HepG2 (cell line): ENCODE data around the gene ZFP36L2. TPM values are rescaled to one million over a fixed set of nuclear protein-coding genes. Genes with fewer than 3 reads are reported as not detected.
A peak's percentile ranks its signal among the peaks of the same experiment; 100 is the strongest.

ENCODE experiments used
- GATAD1 ChIP-seq: IDR thresholded peaks from 2 replicates; pipeline ENCODE4 v1.6.1; 2016; ENCODE audit warnings: missing genetic modification reagents, missing compliant biosample characterization
- GTF3A ChIP-seq: sonication (generic); formaldehyde crosslinking; conservative IDR thresholded peaks from 2 replicates; pipeline ENCODE4 v1.4.0; 2020; ENCODE audit warnings: mild to moderate bottlenecking, missing genetic modification reagents
- IRX3 ChIP-seq: sonication (generic); formaldehyde crosslinking; IDR thresholded peaks from 2 replicates; pipeline ENCODE4 v1.8.1; 2023; ENCODE audit warnings: mild to moderate bottlenecking, low read depth, missing genetic modification reagents, borderline replicate concordance
- MAZ ChIP-seq, 2 experiments: sonication (generic) in 1 of 2; formaldehyde crosslinking in 1 of 2; IDR thresholded peaks; 2 replicates each; pipeline versions ENCODE4 v1.5.0 to v1.6.1; 2012 to 2020; ENCODE audit warnings: low read depth in 2 of 2, mild to moderate bottlenecking in 2 of 2, borderline replicate concordance in 1 of 2, improper control_type of control experiment in 1 of 2, low read length in 1 of 2, missing genetic modification reagents in 1 of 2, moderate library complexity in 1 of 2
- MED1 ChIP-seq: sonication (generic); formaldehyde crosslinking; IDR thresholded peaks from 2 replicates; pipeline ENCODE4 v1.4.0; 2020; ENCODE audit warnings: missing genetic modification reagents
- NFKB2 ChIP-seq: sonication (generic); formaldehyde crosslinking; IDR thresholded peaks from 2 replicates; pipeline ENCODE4 v1.4.0; 2020; ENCODE audit warnings: missing genetic modification reagents, borderline replicate concordance
- RBFOX2 ChIP-seq: fragments of 200-400 bp; formaldehyde crosslinking; IDR thresholded peaks from 2 replicates; pipeline ENCODE4 v1.6.1; 2017; ENCODE audit warnings: low read depth, mild to moderate bottlenecking, low read length
- THAP11 ChIP-seq: IDR thresholded peaks from 2 replicates; pipeline ENCODE4 v1.6.1; 2016; ENCODE audit warnings: missing biosample characterization, missing genetic modification reagents
- TSC22D2 ChIP-seq: sonication (generic); formaldehyde crosslinking; IDR thresholded peaks from 2 replicates; pipeline ENCODE4 v1.5.1; 2020; ENCODE audit warnings: missing genetic modification reagents, mild to moderate bottlenecking, borderline replicate concordance
- ZBTB7B ChIP-seq: sonication (generic); formaldehyde crosslinking; IDR thresholded peaks from 2 replicates; pipeline ENCODE4 v1.4.0; 2020; ENCODE audit warnings: missing genetic modification reagents
- ZC3H13 ChIP-seq: sonication (generic); formaldehyde crosslinking; IDR thresholded peaks from 2 replicates; pipeline ENCODE4 v1.8.1; 2023; ENCODE audit warnings: mild to moderate bottlenecking, missing genetic modification reagents, moderate library complexity
- ZMAT3 ChIP-seq: sonication (generic); formaldehyde crosslinking; conservative IDR thresholded peaks from 2 replicates; pipeline ENCODE4 v1.7.0; 2021; ENCODE audit warnings: missing genetic modification reagents
- ZNF138 ChIP-seq: sonication (generic); formaldehyde crosslinking; IDR thresholded peaks from 2 replicates; pipeline ENCODE4 v1.5.0; 2020; ENCODE audit warnings: mild to moderate bottlenecking, low read depth, missing genetic modification reagents
- ZNF598 ChIP-seq: sonication (generic); formaldehyde crosslinking; IDR thresholded peaks from 2 replicates; pipeline ENCODE4 v1.5.1; 2020; ENCODE audit warnings: mild to moderate bottlenecking, missing genetic modification reagents, borderline replicate concordance
- ZSCAN25 ChIP-seq: sonication (generic); formaldehyde crosslinking; IDR thresholded peaks from 2 replicates; pipeline ENCODE4 v1.8.0; 2022; ENCODE audit warnings: mild to moderate bottlenecking, missing genetic modification reagents
- ZSCAN29 ChIP-seq: sonication (generic); formaldehyde crosslinking; conservative IDR thresholded peaks from 2 replicates; pipeline ENCODE4 v1.4.0; 2020; ENCODE audit warnings: mild to moderate bottlenecking, missing genetic modification reagents
- polyA plus RNA-seq, 8 experiments: library from polyadenylated mRNA; depleted of rRNA in 3 of 8; stranded (reverse) in 7 of 8; unstranded in 1 of 8; fragments of >200 nt; fragmentation: Illumina TruSeq in 4 of 8; extraction: Trizol in 4 of 8; gene quantifications; 2 replicates each; pipeline versions ENCODE4 v1.2.1 to v1.2.3, GENCODE V29; 2011 to 2016; ENCODE audit warnings: low read depth in 4 of 8, missing spikeins in 1 of 8, mixed read lengths in 1 of 8; ENCODE audit not compliant: insufficient read depth in 1 of 8
- total RNA-seq, 5 experiments: library from RNA; depleted of rRNA; stranded (reverse); fragments of >200 nt; fragmentation: Illumina TruSeq; extraction: Trizol; gene quantifications; 2 replicates each; pipeline ENCODE4 v1.2.3, GENCODE V29; 2016; ENCODE audit warnings: low read depth in 1 of 5
- TF ChIP-seq, protein P1 (sequence below): sonication (generic); formaldehyde crosslinking; IDR thresholded peaks from 2 replicates; pipeline ENCODE4 v1.4.0; 2020; ENCODE audit warnings: low read depth, missing genetic modification reagents
- TF ChIP-seq, protein P2 (sequence below): sonication (generic); formaldehyde crosslinking; IDR thresholded peaks from 2 replicates; pipeline ENCODE4 v1.5.0; 2020; ENCODE audit warnings: missing genetic modification reagents, mild to moderate bottlenecking, borderline replicate concordance
- TF ChIP-seq, protein P3 (sequence below): sonication (generic); formaldehyde crosslinking; IDR thresholded peaks from 2 replicates; pipeline ENCODE4 v1.4.0; 2020; ENCODE audit warnings: mild to moderate bottlenecking, missing genetic modification reagents

Gene ZFP36L2
- total and polyA plus RNA-seq, 2 of the 13 experiments (the other 11 are each of a cell fraction or from before 2014, with no cell fraction given), result 11.2 to 21.8 TPM

- TF ChIP-seq MED1 (CRISPR knock-in tag) (peak; percentile 74), ZBTB7B (CRISPR knock-in tag) (peak; percentile 90), ZSCAN25 (peak; percentile 94), IRX3 (no peak; the same call in 1 of the 2 replicates), TSC22D2 (CRISPR knock-in tag) (peak; percentile 64; the same call in 1 of the 2 replicates), RBFOX2 (peak; percentile 54; the same call in 1 of the 2 replicates), GATAD1 (CRISPR knock-in tag) (peak; percentile 65), NFKB2 (0 out of 2 replicates have a peak, but pooled peaks have one; percentile 43), GTF3A (CRISPR knock-in tag) (0 out of 2 replicates have a peak, but pooled peaks have one; percentile 26), ZC3H13 (CRISPR knock-in tag) (peak; percentile 66; the same call in 1 of the 2 replicates), ZSCAN29 (CRISPR knock-in tag) (peak; percentile 70; the same call in 1 of the 2 replicates), THAP11 (peak; percentile 61), ZNF138 (CRISPR knock-in tag) (no peak), ZMAT3 (CRISPR knock-in tag) (peak; percentile 65; the same call in 1 of the 2 replicates), MAZ (IDR thresholded peaks at IDR 0.05; ENCODE audit: borderline replicate concordance, low read depth, low read length) (peak; percentile 59; the same call in 1 of the 2 replicates), MAZ (CRISPR knock-in tag; IDR thresholded peaks at IDR 0.05; ENCODE audit: low read depth) (peak; percentile 77; the same call in 1 of the 2 replicates), ZNF598 (CRISPR knock-in tag) (0 out of 2 replicates have a peak, but pooled peaks have one; percentile 21)
- TF ChIP-seq, protein P1, sequence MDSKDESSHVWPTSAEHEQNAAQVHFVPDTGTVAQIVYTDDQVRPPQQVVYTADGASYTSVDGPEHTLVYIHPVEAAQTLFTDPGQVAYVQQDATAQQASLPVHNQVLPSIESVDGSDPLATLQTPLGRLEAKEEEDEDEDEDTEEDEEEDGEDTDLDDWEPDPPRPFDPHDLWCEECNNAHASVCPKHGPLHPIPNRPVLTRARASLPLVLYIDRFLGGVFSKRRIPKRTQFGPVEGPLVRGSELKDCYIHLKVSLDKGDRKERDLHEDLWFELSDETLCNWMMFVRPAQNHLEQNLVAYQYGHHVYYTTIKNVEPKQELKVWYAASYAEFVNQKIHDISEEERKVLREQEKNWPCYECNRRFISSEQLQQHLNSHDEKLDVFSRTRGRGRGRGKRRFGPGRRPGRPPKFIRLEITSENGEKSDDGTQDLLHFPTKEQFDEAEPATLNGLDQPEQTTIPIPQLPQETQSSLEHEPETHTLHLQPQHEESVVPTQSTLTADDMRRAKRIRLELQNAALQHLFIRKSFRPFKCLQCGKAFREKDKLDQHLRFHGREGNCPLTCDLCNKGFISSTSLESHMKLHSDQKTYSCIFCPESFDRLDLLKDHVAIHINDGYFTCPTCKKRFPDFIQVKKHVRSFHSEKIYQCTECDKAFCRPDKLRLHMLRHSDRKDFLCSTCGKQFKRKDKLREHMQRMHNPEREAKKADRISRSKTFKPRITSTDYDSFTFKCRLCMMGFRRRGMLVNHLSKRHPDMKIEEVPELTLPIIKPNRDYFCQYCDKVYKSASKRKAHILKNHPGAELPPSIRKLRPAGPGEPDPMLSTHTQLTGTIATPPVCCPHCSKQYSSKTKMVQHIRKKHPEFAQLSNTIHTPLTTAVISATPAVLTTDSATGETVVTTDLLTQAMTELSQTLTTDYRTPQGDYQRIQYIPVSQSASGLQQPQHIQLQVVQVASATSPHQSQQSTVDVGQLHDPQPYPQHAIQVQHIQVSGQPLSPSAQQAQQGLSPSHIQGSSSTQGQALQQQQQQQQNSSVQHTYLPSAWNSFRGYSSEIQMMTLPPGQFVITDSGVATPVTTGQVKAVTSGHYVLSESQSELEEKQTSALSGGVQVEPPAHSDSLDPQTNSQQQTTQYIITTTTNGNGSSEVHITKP (CRISPR knock-in tag), result peak; percentile 79; the same call in 1 of the 2 replicates
- TF ChIP-seq, protein P2, sequence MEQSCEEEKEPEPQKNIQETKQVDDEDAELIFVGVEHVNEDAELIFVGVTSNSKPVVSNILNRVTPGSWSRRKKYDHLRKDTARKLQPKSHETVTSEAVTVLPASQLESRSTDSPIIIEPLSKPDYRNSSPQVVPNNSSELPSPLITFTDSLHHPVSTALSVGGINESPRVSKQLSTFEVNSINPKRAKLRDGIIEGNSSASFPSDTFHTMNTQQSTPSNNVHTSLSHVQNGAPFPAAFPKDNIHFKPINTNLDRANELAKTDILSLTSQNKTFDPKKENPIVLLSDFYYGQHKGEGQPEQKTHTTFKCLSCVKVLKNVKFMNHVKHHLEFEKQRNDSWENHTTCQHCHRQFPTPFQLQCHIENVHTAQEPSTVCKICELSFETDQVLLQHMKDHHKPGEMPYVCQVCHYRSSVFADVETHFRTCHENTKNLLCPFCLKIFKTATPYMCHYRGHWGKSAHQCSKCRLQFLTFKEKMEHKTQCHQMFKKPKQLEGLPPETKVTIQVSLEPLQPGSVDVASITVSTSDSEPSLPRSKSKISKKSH, result peak; percentile 53; the same call in 1 of the 2 replicates
- TF ChIP-seq, protein P3, sequence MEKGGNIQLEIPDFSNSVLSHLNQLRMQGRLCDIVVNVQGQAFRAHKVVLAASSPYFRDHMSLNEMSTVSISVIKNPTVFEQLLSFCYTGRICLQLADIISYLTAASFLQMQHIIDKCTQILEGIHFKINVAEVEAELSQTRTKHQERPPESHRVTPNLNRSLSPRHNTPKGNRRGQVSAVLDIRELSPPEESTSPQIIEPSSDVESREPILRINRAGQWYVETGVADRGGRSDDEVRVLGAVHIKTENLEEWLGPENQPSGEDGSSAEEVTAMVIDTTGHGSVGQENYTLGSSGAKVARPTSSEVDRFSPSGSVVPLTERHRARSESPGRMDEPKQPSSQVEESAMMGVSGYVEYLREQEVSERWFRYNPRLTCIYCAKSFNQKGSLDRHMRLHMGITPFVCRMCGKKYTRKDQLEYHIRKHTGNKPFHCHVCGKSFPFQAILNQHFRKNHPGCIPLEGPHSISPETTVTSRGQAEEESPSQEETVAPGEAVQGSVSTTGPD, result no peak
Observed at GRCh38 chr2:43199492-43200488, 26.6 kb downstream of the ZFP36L2 start (continued).
